HG02763 (cell line): ENCODE measurements around the gene BICDL2.
"Not testable (repeated sequence)": the region's sequence is repeated elsewhere in the genome, so short reads cannot be mapped to it uniquely, and the experiment has no call there.

Experiments used
- ATAC-seq: cut with Tn5 transposase; IDR thresholded peaks from one replicate; pipeline ENCODE4 v1.9.1; 2021; ENCODE audit warnings: mild to moderate bottlenecking, moderate library complexity; ENCODE audit not compliant: unreplicated experiment

The BICDL2 gene, protein sequence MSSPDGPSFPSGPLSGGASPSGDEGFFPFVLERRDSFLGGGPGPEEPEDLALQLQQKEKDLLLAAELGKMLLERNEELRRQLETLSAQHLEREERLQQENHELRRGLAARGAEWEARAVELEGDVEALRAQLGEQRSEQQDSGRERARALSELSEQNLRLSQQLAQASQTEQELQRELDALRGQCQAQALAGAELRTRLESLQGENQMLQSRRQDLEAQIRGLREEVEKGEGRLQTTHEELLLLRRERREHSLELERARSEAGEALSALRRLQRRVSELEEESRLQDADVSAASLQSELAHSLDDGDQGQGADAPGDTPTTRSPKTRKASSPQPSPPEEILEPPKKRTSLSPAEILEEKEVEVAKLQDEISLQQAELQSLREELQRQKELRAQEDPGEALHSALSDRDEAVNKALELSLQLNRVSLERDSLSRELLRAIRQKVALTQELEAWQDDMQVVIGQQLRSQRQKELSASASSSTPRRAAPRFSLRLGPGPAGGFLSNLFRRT

GRCh38 chr16:3036726-3037315 is at the start of gene BICDL2:
Gene BICDL2 (minus strand): TSS chr16:3036944. CDS start chr16:3035496, 1,448 bp downstream.
- no peak for ATAC-seq

DNA sequence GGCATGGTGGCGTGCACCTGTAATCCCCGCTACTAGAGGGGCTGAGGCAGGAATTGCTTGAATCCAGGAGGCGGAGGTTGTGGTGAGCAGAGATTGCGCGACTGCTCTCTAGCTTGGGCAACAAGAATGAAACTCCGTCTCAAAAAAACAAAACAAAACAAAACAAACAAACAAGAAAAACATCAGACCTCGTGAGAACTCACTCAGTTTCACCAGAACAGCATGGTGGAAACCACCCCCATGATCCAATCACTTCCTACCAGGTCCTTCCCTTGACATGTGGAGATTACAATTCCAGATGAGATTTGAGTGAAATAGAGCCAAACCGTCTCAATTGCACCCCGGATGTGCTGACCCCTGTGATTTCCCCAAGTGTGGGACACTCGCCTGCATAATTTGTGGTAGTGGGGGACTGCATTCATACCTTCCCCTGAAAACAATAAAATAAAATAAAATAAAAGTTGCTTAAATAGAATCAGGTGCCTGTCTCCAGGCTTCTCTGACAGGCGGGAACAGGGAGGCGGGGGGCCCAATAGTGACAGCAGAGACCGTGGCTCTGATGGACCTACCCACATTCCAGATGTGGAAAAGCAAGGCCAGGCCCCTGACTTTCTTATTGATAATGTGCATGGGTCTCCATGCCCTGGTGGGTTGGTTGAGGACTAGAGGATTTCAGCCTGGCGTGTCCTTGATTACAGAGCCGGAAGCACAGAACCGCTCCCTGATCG is 49.3 kb upstream of the BICDL2 start:
- ATAC-seq, result no peak

DNA sequence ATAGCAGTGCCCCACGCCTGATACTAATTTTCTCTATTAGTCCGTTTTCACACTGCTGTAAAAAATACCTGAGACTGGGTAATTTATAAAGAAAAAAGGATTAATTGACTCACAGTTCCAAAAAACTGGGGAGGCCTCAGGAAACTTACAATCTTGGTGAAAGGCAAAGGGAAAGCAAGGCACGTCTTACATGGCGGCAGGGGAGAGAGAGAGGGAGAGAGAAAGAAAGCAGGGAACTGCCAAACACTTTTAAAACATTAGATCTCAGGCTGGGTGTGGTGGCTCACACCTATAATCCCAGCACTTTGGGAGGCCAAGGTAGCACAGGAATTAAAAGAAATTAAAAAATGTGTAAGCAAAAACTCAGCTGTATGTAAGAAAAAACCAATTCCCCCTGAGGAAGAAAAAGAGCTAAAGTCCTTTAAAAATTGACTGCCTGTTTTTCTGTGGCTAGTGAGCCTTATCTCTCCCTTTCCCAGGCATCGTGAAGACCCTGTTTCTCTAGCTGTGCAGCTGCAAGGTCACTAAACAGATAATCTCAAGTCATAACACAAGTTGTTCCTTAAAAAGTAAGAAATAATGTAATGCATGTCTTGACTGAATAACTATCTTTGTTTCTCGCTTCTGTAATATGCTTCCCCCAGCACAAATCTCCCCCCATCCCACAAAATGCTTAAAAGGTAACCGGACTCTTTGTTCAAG is 48.4 kb upstream of the BICDL2 start:
- ATAC-seq, result no peak

GRCh38 chr16:3084491-3084890 is 47.7 kb upstream of the BICDL2 start:
- ATAC-seq, result no peak

DNA sequence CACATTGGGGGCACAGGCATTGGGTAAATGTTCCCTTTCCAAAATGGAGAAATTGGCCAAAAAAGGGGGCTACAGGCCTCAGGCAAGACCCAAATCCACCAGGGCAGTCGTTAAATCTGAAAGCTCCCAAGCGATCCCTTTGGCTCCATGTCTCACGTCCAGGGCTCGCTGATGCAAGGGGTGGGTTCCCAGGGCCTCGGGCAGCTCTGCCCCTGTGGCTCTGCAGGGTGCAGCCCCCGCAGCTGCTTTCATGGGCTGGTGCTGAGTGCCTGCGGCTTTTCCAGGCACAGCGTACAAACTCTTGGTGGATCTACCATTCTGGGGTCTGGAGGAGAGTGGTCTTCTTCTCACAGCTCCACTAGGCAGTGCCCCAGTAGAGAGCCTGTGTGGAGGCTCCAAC is 46.7 kb upstream of the BICDL2 start:
- not testable (repeated sequence) for ATAC-seq

- not testable (repeated sequence) for ATAC-seq
Measured at GRCh38 chr16:3081957-3082356, 45.2 kb upstream of the BICDL2 start.

- ATAC-seq, result no peak
Measured at GRCh38 chr16:3080024-3080423, 43.3 kb upstream of the BICDL2 start.

GRCh38 chr16:3076577-3076976 is 39.8 kb upstream of the BICDL2 start:
- ATAC-seq, result no peak

DNA sequence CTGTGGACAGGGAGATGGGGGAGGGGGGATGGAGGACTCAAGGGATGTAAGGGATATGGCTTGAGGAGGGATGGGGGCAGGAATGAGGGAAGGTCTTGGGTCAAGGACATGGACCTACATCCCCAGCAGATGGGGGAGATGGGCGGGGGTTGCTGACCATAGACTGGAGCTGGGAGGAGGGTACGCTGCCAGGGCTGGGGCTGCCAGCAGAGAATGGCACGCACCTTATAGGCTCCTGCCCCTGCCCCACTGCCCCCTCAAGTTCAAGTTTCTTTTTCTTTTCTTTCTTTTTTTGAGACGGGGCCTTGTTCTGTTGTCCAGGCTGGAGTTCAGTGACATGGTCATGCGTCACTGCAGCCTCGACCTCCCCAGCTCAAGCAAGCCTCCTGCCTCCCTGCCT is 39.2 kb upstream of the BICDL2 start:
- ATAC-seq, result not testable (repeated sequence)

DNA sequence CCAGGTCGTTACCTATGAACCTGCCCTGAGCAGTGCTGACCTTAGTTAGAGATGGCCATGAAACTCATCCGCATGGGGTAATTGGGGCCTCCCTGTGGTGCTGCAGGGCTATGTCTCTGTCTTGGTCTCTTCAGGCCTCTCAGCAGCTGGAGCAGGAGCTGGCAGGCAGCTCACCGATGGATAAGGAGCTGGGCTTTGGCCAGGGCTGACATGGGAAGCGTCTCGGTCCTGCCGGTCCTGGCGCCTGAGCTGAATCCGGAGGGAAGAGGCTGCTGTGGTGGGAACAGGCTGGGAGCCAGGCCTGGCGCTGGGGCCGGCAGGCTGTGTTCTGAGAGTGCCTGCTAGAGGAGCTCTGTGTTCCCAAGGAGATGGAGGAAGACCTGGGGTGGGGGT is 38.8 kb upstream of the BICDL2 start:
- no peak for ATAC-seq

DNA sequence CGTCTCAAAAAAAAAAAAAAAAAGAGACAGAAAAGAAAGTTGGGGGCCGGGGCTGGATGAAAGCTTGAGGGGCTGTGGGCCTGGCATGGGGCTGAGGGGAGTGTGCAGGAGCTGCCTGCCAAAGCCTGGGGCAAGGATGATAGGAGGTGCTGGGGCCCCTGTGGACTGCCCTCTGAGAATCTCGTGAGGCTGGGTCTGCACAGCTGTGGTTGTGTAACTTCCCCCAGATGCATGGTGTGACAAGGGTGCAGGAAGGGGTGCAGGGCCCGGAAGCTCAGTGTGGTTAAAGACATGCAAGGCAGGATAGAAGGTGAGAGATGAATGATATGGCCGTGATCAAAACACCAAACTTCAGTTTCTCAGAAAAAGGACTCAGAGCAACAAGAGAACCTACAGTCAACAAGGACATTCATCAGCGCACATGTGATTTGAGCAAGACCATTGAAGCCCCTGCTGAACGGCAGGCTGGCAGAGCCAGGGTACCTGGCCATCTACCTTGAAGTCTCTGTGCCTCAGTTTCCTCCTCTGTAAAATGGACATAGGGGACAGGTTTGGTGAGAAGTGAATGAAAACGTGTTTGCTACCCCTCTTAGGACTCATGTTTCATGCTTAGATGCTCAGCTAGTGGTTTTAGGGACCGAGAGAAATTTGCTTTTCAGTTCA is 38.2 kb upstream of the BICDL2 start:
- no peak for ATAC-seq

GRCh38 chr16:3073448-3073847 is 36.7 kb upstream of the BICDL2 start:
- ATAC-seq, result no peak

DNA sequence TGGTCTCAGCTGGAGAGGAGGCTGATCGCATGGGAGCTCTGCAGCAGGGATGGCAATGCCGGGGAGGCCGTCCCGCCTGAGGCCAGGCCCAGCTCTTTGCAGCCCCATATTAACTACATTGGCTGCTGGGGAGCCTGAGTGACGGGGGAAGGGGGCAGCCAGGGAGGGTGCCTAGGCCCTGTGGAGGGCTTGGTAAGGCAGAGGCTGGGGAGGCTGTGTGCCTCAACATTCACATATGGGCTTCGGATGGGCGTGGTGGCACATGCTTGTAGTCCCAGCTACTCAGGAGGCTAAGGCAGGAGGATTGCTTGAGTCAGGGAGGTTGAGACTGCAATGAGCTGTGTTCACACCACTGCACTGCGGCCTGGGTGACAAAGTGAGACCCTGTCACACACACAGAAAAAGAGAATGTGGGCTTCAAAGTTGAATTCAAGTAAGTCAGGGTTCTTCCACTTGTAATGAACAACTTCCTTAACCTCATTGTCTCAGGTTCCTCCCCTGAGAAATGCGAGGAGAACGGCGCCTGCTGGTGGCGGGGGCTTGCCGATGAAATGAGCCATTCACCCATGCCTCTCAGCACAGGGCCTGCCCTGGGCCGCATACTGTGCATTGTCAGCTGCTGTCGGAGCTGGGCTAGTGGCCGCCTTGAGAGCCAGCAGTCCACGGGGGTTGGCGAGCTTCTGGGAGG is 36.0 kb upstream of the BICDL2 start:
- ATAC-seq, result not testable (repeated sequence)

- not testable (repeated sequence) for ATAC-seq
Measured at GRCh38 chr16:3072148-3072547, 35.4 kb upstream of the BICDL2 start.

GRCh38 chr16:3071655-3072054 is 34.9 kb upstream of the BICDL2 start:
- no peak for ATAC-seq

DNA sequence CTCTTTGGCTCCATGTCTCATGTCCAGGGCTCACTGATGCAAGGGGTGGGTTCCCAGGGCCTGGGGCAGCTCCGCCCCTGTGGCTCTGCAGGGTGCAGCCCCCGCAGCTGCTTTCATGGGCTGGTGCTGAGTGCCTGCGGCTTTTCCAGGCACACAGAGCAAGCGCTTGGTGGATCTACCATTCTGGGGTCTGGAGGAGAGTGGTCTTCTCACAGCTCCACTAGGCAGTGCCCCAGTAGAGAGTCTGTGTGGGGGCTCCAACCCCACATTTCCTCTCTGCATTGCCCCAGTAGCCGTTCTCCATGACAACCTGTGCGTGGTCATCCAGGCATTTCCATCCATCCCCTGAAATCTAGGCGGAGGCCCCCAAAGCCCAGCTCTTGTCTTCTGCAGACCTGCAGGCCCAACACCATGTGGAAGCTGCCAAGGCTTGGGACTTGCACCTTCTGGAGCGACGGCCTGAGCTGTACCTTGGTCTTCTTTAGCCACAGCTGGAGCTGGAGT is 33.9 kb upstream of the BICDL2 start:
- no peak for ATAC-seq

DNA sequence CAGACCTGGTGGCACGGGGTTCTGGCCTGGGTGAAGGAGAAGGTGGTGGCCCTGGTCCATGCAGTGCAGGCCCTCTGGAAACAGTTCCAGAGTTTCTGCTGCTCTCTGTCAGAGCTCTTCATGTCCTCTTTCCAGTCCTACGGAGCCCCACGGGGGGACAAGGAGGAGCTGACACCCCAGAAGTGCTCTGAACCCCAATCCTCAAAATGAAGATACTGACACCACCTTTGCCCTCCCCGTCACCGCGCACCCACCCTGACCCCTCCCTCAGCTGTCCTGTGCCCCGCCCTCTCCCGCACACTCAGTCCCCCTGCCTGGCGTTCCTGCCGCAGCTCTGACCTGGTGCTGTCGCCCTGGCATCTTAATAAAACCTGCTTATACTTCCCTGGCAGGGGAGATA is 32.4 kb upstream of the BICDL2 start:
- ATAC-seq, result not testable (repeated sequence)

DNA sequence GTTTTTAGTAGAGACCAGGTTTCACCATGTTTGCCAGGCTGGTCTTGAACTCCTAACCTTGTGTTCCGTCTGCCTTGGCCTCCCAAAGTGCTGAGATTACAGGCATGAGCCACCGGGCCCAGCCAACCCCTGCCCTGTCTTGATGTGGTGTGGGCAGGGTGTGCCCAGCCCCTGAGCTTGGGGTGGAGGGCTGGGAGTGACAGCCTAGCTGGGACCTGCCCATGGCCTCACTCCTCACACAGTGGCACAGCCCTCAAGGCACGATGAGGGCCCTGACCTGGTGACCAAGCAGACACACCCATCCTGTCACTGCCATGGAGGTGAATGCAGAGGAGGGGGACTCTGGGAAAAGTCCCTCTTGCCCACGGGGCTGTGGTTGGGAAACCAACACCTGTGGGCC is 31.7 kb upstream of the BICDL2 start:
- no peak for ATAC-seq

DNA sequence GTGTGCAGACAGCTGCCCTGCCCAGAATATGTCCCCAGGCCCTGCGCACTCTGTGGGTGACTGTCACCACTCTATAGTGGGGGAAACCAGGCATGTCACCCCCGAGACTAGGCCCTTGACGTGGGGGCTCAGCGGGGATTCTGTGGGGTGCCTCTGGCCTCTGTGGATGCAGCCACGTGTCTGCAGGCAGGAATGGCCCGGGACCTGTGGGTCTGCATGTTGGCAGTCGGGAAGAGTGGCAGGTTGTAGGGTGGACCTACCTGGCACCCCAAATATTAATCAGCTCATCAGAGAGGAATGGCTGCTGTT is 29.6 kb upstream of the BICDL2 start:
- no peak for ATAC-seq
